Coronary artery (tissue), 2 donors: Measurements from ENCODE around the gene THSD1.
"Not testable (repeated sequence)": the region's sequence is repeated elsewhere in the genome, so short reads cannot be mapped to it uniquely, and the experiment has no call there.

Experiments used
- DNase-seq: peaks from one replicate; pipeline ENCODE4 v3.0.0-alpha.2; 2017; ENCODE audit warnings: low spot score
- H3K27ac ChIP-seq, 2 donors: fragments of 200-600 bp; sonication (generic); one replicate each; pipeline ENCODE4 v1.5.1; 2016 to 2019
- H3K4me3 ChIP-seq: fragments of 200-600 bp; sonication (generic); 2 replicates; pipeline ENCODE4 v1.5.1; 2016; ENCODE audit warnings: mild to moderate bottlenecking, moderate library complexity
- TF ChIP-seq, protein P1 (sequence below): fragments of 200-600 bp; sonication (generic); IDR thresholded peaks from one replicate; pipeline ENCODE4 v1.5.1; 2019; ENCODE audit warnings: antibody characterized with exemption

Gene THSD1

DNA sequence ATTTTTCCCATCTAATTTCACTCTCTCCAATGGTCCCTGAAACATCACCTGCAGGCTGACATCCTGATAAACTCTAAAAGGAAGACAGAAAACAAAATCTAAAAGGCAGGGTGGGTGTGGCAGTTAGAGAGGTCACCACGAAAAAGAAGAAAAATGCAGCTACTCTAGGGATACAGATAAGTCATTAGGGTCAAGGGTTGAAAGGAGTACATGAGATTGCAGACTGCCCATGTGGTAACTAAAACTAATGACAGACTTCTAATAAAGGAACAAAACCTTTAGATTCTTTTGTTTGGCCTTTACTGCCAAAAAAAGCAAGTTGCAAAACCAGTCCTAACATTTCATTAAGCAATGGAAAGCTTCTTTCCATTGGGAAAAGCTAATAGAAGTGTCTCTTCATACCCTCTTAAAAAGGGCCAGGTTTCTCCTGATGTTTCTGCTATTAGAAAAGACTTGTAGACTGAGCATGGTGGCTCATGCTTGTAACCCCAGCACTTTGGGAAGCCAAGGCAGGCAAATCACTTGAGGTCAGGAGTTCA lies 31.0 kb downstream of the THSD1 start:
- no peak for DNase-seq
- Histone ChIP-seq H3K4me3 (no peak overlapping the region), H3K27ac (no peak overlapping the region)
- TF ChIP-seq, protein P1, sequence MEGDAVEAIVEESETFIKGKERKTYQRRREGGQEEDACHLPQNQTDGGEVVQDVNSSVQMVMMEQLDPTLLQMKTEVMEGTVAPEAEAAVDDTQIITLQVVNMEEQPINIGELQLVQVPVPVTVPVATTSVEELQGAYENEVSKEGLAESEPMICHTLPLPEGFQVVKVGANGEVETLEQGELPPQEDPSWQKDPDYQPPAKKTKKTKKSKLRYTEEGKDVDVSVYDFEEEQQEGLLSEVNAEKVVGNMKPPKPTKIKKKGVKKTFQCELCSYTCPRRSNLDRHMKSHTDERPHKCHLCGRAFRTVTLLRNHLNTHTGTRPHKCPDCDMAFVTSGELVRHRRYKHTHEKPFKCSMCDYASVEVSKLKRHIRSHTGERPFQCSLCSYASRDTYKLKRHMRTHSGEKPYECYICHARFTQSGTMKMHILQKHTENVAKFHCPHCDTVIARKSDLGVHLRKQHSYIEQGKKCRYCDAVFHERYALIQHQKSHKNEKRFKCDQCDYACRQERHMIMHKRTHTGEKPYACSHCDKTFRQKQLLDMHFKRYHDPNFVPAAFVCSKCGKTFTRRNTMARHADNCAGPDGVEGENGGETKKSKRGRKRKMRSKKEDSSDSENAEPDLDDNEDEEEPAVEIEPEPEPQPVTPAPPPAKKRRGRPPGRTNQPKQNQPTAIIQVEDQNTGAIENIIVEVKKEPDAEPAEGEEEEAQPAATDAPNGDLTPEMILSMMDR: no peak

DNA sequence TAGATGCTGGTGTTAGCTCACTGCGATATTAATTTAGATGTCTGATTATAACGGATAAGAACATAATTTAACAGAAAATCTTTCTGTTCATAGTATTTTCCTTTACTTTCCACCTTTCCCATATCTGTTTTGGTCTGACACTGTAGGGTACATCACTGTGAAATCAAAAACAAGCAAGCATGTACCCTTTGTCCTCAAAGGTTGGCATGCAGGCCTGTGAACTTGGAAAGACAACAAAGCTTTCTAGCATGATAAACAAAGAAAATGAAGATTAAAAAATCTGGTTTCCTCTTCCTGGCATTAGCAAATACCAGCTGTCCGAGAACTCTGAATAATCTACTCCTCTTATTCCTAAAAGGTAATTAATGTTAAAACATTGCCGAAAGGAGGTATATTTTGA lies 31.6 kb downstream of the THSD1 start:
- TF ChIP-seq, protein P1: no peak
- DNase-seq: no peak

DNA sequence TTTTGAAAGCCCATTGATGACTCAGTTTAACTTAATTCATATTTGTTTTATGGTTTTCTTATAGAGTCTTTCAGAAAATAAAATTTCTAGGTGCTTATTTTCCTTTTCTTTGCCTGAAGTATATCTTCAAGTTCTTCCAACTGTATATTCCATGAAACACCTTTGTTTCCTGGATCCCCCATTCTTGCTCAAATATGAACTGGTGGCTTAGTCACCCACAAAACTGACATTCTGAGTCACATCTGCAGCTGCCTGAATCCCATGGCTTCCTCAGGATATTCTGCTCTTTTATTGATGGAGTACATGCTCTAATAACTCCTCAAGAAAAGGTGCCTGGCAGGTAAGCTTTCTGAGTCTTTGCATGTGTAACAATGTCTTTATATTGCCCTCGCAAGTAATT lies 32.7 kb downstream of the THSD1 start:
- not testable (repeated sequence) for H3K4me3 ChIP-seq, DNase-seq, H3K27ac ChIP-seq

More for the DNA sequence above, 31.6 kb downstream of the THSD1 start:
- H3K27ac ChIP-seq: no peak overlapping the region
- H3K4me3 ChIP-seq: no peak overlapping the region

DNA sequence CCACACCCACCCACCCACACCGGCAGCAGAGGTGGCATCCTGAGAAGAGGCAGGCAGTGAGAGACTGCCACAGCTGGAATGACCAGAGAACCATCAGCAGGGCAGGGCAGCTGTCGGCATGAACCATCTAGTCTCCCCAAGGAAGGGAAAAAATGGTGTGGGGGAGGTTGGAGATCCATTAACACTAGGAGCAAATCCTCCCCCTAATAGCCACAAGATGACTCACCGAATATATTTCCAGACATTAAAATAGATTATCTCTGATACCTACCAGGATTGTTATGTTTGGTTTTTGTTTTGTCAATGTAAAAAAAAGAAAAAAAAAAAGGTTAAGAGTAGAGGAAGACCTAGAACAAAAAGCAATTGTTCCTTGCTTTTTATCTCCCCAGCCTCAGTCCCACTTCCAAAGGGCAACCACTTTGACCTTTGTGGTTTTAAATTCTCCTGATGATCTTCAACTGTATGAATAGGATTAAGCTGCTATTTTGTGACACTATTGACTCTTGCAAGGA lies 34.2 kb downstream of the THSD1 start:
- Histone ChIP-seq H3K27ac (no peak overlapping the region), H3K4me3 (no peak overlapping the region)
- TF ChIP-seq, protein P1: no peak
- DNase-seq: no peak

DNA sequence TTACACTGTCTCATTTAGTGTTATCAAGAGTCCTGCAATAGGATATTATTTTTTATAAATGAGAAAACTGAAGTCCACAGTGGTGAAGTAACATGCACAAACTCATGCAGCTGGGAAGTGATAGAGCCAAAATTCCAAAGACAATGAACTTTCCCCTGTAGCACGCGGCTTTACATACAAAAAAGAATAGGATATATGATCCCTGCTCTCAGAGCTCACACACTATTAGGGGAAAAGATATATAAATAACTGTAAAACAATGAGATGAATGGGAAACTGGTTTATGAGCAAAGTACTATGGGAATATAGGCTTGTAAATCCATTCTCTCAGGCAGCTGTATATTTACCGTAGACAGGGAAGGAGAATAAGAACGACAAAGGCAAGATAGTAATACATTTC lies 39.7 kb downstream of the THSD1 start:
- H3K27ac ChIP-seq: no peak overlapping the region
- no peak overlapping the region for H3K4me3 ChIP-seq
- no peak for DNase-seq
- TF ChIP-seq, protein P1: no peak

DNA sequence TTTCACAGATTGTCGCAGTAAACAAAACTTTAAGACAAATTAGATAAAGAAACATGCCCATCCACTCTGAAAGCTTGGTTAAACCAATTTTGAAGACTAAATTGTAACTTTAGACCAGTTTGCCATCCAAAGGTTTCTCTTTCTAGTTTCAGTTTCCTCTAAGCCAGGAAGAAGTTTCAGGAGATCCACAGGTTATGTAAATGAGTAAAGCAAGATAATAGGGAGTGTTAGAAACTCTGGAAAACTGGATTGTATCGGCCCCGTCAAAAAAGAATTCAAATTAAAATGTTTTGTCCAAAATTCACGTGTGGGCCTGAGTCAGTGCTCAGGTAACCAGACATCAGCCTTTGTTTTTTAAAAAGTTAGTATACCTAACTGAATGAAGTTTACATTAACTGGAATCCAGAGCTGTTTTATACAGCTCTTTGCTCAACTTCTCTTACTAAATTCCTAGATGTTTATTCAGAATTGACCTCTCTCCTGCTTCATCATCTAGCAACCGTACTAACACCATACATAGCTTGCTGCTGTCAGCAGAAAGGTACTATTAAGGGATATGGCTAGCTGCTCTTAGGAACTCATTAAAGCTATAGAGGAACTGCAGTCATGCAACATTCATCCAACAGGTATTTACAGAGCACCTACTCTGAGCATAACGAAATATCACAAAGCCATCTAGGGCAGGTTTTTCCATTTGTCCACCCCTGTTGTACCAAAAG lies 43.6 kb downstream of the THSD1 start:
- H3K4me3 ChIP-seq, DNase-seq, H3K27ac ChIP-seq: not testable (repeated sequence)

DNA sequence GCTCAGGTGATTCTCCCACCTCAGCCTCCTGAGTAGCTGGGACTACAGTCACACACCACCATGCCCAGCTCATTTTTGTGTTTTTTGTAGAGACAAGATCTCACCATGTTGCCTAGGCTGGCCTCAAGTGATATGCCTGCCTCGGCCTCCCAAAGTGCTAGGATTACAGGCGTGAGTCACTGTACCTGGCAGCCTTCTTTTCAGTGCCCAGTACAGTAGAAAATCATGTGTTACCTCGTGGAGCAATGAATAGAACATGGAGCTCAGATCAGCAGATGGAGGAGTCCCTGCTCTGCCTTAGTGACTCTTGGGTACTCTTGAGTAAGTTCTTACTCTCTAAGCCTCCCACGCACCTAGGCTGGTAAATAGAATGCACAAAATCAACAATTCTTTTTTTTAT lies 44.7 kb downstream of the THSD1 start:
- no peak overlapping the region for H3K27ac ChIP-seq
- no peak for DNase-seq
- TF ChIP-seq, protein P1: no peak
- no peak overlapping the region for H3K4me3 ChIP-seq

DNA sequence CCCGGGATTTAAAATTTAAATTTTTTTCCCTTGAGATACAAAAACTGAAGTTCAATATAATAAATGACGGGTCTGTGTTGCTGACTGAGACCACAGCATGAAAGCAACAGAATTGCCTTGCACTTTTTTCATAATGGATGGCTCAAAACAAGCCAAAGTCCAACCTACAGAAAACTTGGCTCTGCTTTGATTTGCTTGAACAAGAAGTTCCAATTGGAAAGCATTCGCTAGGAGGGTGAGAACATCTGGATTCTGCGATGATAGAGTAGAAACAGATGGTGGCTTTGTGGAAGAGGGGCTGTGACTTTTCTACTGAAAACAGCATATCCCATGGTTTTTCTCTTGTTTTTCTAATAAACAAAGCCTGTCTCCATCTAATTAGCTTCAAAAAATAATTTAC lies 46.4 kb downstream of the THSD1 start:
- no peak for DNase-seq
- Histone ChIP-seq H3K4me3 (no peak overlapping the region), H3K27ac (no peak overlapping the region)
- TF ChIP-seq, protein P1: no peak
